Neural crest cell (in vitro differentiated cells): ENCODE results near the gene UNC5A. TPM values are rescaled to one million over a fixed set of nuclear protein-coding genes. Genes with fewer than 3 reads are reported as not detected.

Experiments
- DNase-seq: peaks from one replicate; pipeline ENCODE4 v3.0.0; 2021; ENCODE audit warnings: low read depth, mixed read lengths, low spot score
- H3K27ac Mint-ChIP-seq: one replicate; pipeline ENCODE4 v1.8.0; 2021; ENCODE audit warnings: mild to moderate bottlenecking, mixed read lengths; ENCODE audit not compliant: unreplicated experiment
- H3K27me3 Mint-ChIP-seq: 2 replicates; pipeline ENCODE4 v1.8.0; 2021; ENCODE audit warnings: low read depth, mild to moderate bottlenecking, mixed read lengths
- H3K36me3 Mint-ChIP-seq: 2 replicates; pipeline ENCODE4 v1.8.0; 2021; ENCODE audit warnings: low read depth, mild to moderate bottlenecking, mixed read lengths
- H3K4me1 Mint-ChIP-seq: 2 replicates; pipeline ENCODE4 v1.8.0; 2021; ENCODE audit warnings: mixed read lengths
- H3K4me3 Mint-ChIP-seq: one replicate; pipeline ENCODE4 v1.8.0; 2021; ENCODE audit warnings: mild to moderate bottlenecking, mixed read lengths
- H3K9me3 Mint-ChIP-seq: 2 replicates; pipeline ENCODE4 v1.8.0; 2021; ENCODE audit warnings: mixed read lengths
- CTCF ChIP-seq: fragments of 200-600 bp; sonication (generic); conservative IDR thresholded peaks from 2 replicates; pipeline ENCODE4 v1.5.0; 2021; ENCODE audit warnings: antibody characterized with exemption, mild to moderate bottlenecking
- total RNA-seq: library from RNA; stranded (reverse); gene quantifications from 2 replicates; pipeline ENCODE4 v1.2.1, GENCODE V29; 2021

UNC5A gene
- total RNA-seq, 1 donor from 2014 or later = 0.70 TPM

GRCh38 chr5:176873541-176874172 is 63.3 kb downstream of the UNC5A start:
- Mint-ChIP-seq H3K4me3 (no peak overlapping the region), H3K27ac (no peak overlapping the region), H3K27me3 (peaks cover 34% of the 10 kb centered on the region), H3K4me1 (peaks cover 3% of the 10 kb centered on the region), H3K9me3 (no peaks in the 10 kb centered on the region), H3K36me3 (no peaks in the 10 kb centered on the region)
- TF ChIP-seq CTCF = no peak
- no peak for DNase-seq

GRCh38 chr5:176874198-176874780 is 63.9 kb downstream of the UNC5A start:
- no peak for TF ChIP-seq CTCF
- H3K27ac Mint-ChIP-seq = no peak overlapping the region
- no peaks in the 10 kb centered on the region for H3K36me3 Mint-ChIP-seq
- H3K4me1 Mint-ChIP-seq = peaks cover 3% of the 10 kb centered on the region
- H3K27me3 Mint-ChIP-seq = peaks cover 34% of the 10 kb centered on the region
- H3K9me3 Mint-ChIP-seq = no peaks in the 10 kb centered on the region
- no peak overlapping the region for H3K4me3 Mint-ChIP-seq
- DNase-seq = no peak

- DNase-seq = no peak
- Mint-ChIP-seq H3K27me3 (peaks cover 30% of the 10 kb centered on the region), H3K4me1 (no peaks in the 10 kb centered on the region), H3K27ac (peak overlapping the region; percentile 85), H3K4me3 (no peak overlapping the region), H3K36me3 (no peaks in the 10 kb centered on the region), H3K9me3 (no peaks in the 10 kb centered on the region)
- no peak for TF ChIP-seq CTCF
These were observed 64.7 kb downstream of the UNC5A start for GRCh38 chr5:176875014-176875550.

GRCh38 chr5:176875783-176876505 is 65.6 kb downstream of the UNC5A start:
- TF ChIP-seq CTCF = no peak
- H3K4me3 Mint-ChIP-seq = no peak overlapping the region
- H3K9me3 Mint-ChIP-seq = no peaks in the 10 kb centered on the region
- H3K4me1 Mint-ChIP-seq = no peaks in the 10 kb centered on the region
- H3K27me3 Mint-ChIP-seq = peaks cover 28% of the 10 kb centered on the region
- DNase-seq = no peak
- peak overlapping the region; percentile 85 for H3K27ac Mint-ChIP-seq
- no peaks in the 10 kb centered on the region for H3K36me3 Mint-ChIP-seq

- H3K27me3 Mint-ChIP-seq = peaks cover 28% of the 10 kb centered on the region
- no peaks in the 10 kb centered on the region for H3K4me1 Mint-ChIP-seq
- no peak overlapping the region for H3K4me3 Mint-ChIP-seq
- no peaks in the 10 kb centered on the region for H3K9me3 Mint-ChIP-seq
- no peak for DNase-seq
- no peak for TF ChIP-seq CTCF
- H3K36me3 Mint-ChIP-seq = no peaks in the 10 kb centered on the region
- H3K27ac Mint-ChIP-seq = no peak overlapping the region
These were observed 66.4 kb downstream of the UNC5A start for GRCh38 chr5:176876506-176877431.
